ENCODE data around the gene TP53TG5. TPM values are rescaled to one million over a fixed set of nuclear protein-coding genes. Genes with fewer than 3 reads are reported as not detected.

TP53TG5 gene
- total and polyA plus RNA-seq, 10 of the 15 experiments (the other 5 are each of a cell fraction or from before 2014, with no cell fraction given), result 0.24 TPM; not detected in 9

GRCh38 chr20:45416917-45417316, 38.8 kb upstream of the TP53TG5 start:
- H3K79me2 ChIP-seq (ENCODE audit: control insufficient read depth, insufficient read depth, low read length), result peaks cover 13% of the 10 kb centered on the region
- CTCF ChIA-PET, result interaction anchor here (0.7 to 8.5 kb wide), 3 partner anchors 9 to 44 kb away, joined by 3 to 86 read pairs (median 71); no protein-coding TSS in a partner anchor
- in situ Hi-C loops (cut with MboI) (loop anchor here (5.0 kb wide), 1 partner anchor 50 kb away; no protein-coding TSS in a partner anchor), intact Hi-C loops (cut with micrococcal nuclease; ENCODE audit: unreplicated experiment) (loop anchor here (2.0 kb wide), 2 partner anchors 16 to 48 kb away; no protein-coding TSS in a partner anchor)
- POLR2A ChIA-PET, result interaction anchor here (1.3 to 1.8 kb wide), 4 partner anchors 11 to 49 kb away, joined by 4 to 9 read pairs (median 6); no protein-coding TSS in a partner anchor
- H3K9ac ChIP-seq (ENCODE audit: control insufficient read depth, insufficient read depth, low read length), result peak overlapping the region; percentile 71
- peaks cover 11 to 13% of the 10 kb centered on the region in 2 experiments for H3K36me3 ChIP-seq (ENCODE audit: control insufficient read depth in 2 of 2, insufficient read depth in 2 of 2, low read length in 1 of 2)
- TSS peak; percentile 57 for BruUV-seq (replicated peaks)
- peak overlapping the region; percentile 90 for H3K4me2 ChIP-seq (ENCODE audit: control insufficient read depth, insufficient read depth)
- 0 out of 3 replicates have a peak, but pooled peaks have one; percentile 9 for ATAC-seq
- H4K20me1 ChIP-seq (ENCODE audit: control insufficient read depth, insufficient read depth), result no peaks in the 10 kb centered on the region
- SMC1A ChIA-PET (ENCODE audit: uncharacterized antibody, unreplicated experiment), result interaction anchor here (1.5 to 3.0 kb wide), 5 partner anchors 14 to 54 kb away, joined by 3 to 19 read pairs (median 15); partner anchors contain the start of gene SYS1
- 0% methylated on average over 2 of the region's 2 CpGs for WGBS (ENCODE audit: insufficient coverage, insufficient replicate concordance, low lambda C conversion rate, missing lambda C conversion rate)
- no peak overlapping the region for H2AFZ ChIP-seq (ENCODE audit: control insufficient read depth, low read depth, low read length)
- peaks cover 20% of the 10 kb centered on the region for H3K4me1 ChIP-seq (ENCODE audit: control insufficient read depth, insufficient read depth, low read length)
- FAIRE-seq, result no peak
- no peaks in the 10 kb centered on the region for H3K27me3 ChIP-seq (replicated peaks in 1 of 2; ENCODE audit: control insufficient read depth in 2 of 2, insufficient read depth in 2 of 2, low read length in 1 of 2)
- TF ChIP-seq SMARCA5 (IDR thresholded peaks at IDR 0.05), result no peak
- TF ChIP-seq NFYA (IDR thresholded peaks at IDR 0.05; ENCODE audit: borderline replicate concordance, low read depth, low read length), result no peak
- TF ChIP-seq ZNF622 (IDR thresholded peaks at IDR 0.05), result no peak
- no peak for TF ChIP-seq CBFB (IDR thresholded peaks at IDR 0.05; ENCODE audit: low read depth)
- no peak for TF ChIP-seq CBX3 (IDR thresholded peaks at IDR 0.05; ENCODE audit: borderline replicate concordance, low read depth)
- TF ChIP-seq, protein P1, sequence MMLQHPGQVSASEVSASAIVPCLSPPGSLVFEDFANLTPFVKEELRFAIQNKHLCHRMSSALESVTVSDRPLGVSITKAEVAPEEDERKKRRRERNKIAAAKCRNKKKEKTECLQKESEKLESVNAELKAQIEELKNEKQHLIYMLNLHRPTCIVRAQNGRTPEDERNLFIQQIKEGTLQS (IDR thresholded peaks at IDR 0.05; ENCODE audit: borderline replicate concordance, extremely low read depth, low read depth, low read length), result no peak
- no peak for TF ChIP-seq BMI1 (IDR thresholded peaks at IDR 0.05; ENCODE audit: borderline replicate concordance)
- no peak for TF ChIP-seq SREBF1 (IDR thresholded peaks at IDR 0.05; ENCODE audit: low read length)
- TF ChIP-seq, protein P2, sequence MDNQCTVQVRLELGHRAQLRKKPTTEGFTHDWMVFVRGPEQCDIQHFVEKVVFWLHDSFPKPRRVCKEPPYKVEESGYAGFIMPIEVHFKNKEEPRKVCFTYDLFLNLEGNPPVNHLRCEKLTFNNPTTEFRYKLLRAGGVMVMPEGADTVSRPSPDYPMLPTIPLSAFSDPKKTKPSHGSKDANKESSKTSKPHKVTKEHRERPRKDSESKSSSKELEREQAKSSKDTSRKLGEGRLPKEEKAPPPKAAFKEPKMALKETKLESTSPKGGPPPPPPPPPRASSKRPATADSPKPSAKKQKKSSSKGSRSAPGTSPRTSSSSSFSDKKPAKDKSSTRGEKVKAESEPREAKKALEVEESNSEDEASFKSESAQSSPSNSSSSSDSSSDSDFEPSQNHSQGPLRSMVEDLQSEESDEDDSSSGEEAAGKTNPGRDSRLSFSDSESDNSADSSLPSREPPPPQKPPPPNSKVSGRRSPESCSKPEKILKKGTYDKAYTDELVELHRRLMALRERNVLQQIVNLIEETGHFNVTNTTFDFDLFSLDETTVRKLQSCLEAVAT (IDR thresholded peaks at IDR 0.05), result no peak
- peak overlapping the region; percentile 82 for H3K27ac ChIP-seq (ENCODE audit: control insufficient read depth, insufficient read depth)
- H3K9me3 ChIP-seq (replicated peaks; ENCODE audit: control insufficient read depth, insufficient read depth, low read length), result no peaks in the 10 kb centered on the region
- RAD21 ChIA-PET (ENCODE audit: unreplicated experiment), result interaction anchor here (1.8 to 3.2 kb wide), 5 partner anchors 20 to 54 kb away, joined by 7 to 24 read pairs (median 9); partner anchors contain the start of gene SYS1
- no peak for DNase-seq (ENCODE audit: low read depth, low spot score)
- H3K4me3 ChIP-seq, result peak overlapping the region; percentile 97

Measured in GM12878 (cell line).